ENCODE measurements around the gene LCN2. TPM values are rescaled to one million over a fixed set of nuclear protein-coding genes. Genes with fewer than 3 reads are reported as not detected.

Gene LCN2
- total and polyA plus RNA-seq, 7 experiments from 2014 or later: not detected

DNA sequence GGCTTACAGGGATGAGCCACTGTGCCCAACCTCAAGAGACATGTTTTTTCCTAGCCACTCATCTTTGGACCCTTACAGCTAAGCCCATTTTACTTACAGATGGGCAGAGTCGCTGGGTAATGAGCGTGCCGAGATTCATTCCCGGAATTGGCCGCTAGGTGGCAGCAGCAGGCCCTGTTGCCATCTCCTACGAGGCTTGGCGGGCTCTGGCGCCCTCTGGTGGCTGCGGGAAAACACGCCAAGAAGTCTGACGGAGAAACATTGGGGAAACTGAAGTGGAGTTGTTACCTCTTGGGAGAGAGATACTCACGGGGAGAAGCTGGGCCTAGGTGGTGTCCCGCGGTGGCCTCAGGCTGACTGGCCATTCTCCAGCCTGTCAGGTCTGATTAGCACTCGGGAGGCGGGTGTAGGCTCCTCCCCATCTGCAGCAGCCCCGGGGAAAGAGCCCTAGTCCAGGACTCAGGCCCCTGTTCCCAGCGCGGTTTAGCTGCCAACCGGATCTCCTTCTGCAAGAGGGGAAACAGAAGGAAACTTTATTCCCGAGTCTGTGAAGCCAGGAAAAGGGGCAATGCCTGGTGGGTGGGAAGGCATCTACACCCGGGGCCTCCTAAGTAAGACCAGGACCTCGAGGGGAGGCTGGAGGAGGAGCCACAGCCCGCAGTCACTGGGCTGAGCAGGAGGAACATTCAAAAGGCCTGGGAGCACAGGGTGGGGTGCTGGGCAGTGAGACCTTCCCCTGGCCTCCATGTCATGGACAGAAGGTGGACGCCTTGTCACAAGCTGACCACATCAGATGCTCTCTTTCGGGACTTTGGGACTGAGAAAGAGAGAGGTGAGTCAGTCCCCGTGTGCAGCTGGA is 31.4 kb upstream of the LCN2 start:
- no peaks in the 10 kb centered on the region for H3K27me3 ChIP-seq (ENCODE audit: control insufficient read depth in 2 of 2, insufficient read depth in 2 of 2, low read length in 2 of 2)
- no peak overlapping the region for H3K4me3 ChIP-seq (ENCODE audit: low read length)
- ChIA-PET CTCF (interaction anchor here (0.5 to 1.8 kb wide), 15 partner anchors 11 to 1368 kb away, joined by 3 to 13 read pairs (median 3); no protein-coding TSS in a partner anchor), POLR2A (interaction anchor here (0.7 to 1.7 kb wide), 6 partner anchors 11 to 1205 kb away, joined by 3 to 5 read pairs (median 3); partner anchors contain the start of gene BBLN)
- H3K9me3 ChIP-seq (ENCODE audit: control insufficient read depth in 2 of 3, low read length in 3 of 3): no peaks in the 10 kb centered on the region
- Mint-ChIP-seq H3K4me1 (peaks cover 6 to 13% (median 7%) of the 10 kb centered on the region in 7 donors), H3K4me3 (peak overlapping the region in 4 of 10 donors; percentile 3 to 59 (median 36)), H3K27ac (peak overlapping the region in 8 of 9 donors; percentile 11 to 88 (median 60)), H3K27me3 (no peaks in the 10 kb centered on the region), H3K9me3 (peaks cover 0 to 3% (median 0%) of the 10 kb centered on the region in 11 donors), H3K36me3 (peaks cover 0 to 6% (median 6%) of the 10 kb centered on the region in 5 donors)
- peaks cover 0 to 57% (median 4%) of the 10 kb centered on the region in 3 experiments for H3K36me3 ChIP-seq (ENCODE audit: control insufficient read depth in 2 of 3, insufficient read depth in 3 of 3, low read length in 3 of 3)
- intact Hi-C loops (cut with micrococcal nuclease): loop anchor here (1.0 to 5.0 kb wide), 8 partner anchors 10 to 383 kb away; partner anchors contain the start of gene TOR2A (in 1 of the 2)
- no peak overlapping the region for H3K27ac ChIP-seq (ENCODE audit: low read depth, low read length)
- DNase-seq (peak; percentile 82 to 99 (median 92)), ATAC-seq (peak; percentile 97)
- H3K4me1 ChIP-seq (ENCODE audit: control insufficient read depth in 2 of 2, insufficient read depth in 2 of 2, low read length in 2 of 2): peaks cover 0 to 7% of the 10 kb centered on the region in 2 donors

DNA sequence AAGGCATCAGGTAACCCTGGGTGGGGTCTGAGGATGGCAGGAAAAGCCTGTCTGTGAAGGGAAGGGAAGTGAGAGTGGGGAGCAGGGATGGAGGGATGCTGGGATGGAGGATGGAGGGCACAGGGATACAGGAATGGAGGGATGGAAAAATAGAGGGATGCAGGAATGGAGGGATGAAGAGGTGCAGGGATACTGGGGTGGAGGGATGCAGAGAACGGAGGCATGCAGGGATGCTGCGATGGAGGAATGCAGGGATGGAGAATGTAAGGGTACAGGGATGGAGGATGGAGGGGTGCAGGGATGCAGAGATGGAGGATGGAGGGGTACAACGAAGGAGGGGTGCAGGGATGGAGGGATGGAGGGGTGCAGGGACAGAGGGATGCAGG is 30.8 kb upstream of the LCN2 start:
- peaks cover 6 to 13% (median 7%) of the 10 kb centered on the region in 7 donors for H3K4me1 Mint-ChIP-seq
- Histone ChIP-seq H3K4me1 (ENCODE audit: control insufficient read depth in 2 of 2, insufficient read depth in 2 of 2, low read length in 2 of 2) (peaks cover 0 to 7% of the 10 kb centered on the region in 2 donors), H3K27me3 (ENCODE audit: control insufficient read depth in 2 of 2, insufficient read depth in 2 of 2, low read length in 2 of 2) (no peaks in the 10 kb centered on the region), H3K4me3 (ENCODE audit: low read length) (no peak overlapping the region), H3K9me3 (ENCODE audit: control insufficient read depth in 2 of 3, low read length in 3 of 3) (no peaks in the 10 kb centered on the region), H3K27ac (ENCODE audit: low read depth, low read length) (no peak overlapping the region), H3K36me3 (ENCODE audit: control insufficient read depth in 2 of 3, insufficient read depth in 3 of 3, low read length in 3 of 3) (peaks cover 0 to 58% (median 4%) of the 10 kb centered on the region in 3 experiments)
- H3K9me3 Mint-ChIP-seq: peaks cover 0 to 3% (median 0%) of the 10 kb centered on the region in 11 donors
- intact Hi-C loops (cut with micrococcal nuclease): loop anchor here in 1 of 2 donors (5.0 kb wide), 2 partner anchors 39 to 81 kb away; no protein-coding TSS in a partner anchor
- no peak overlapping the region for H3K27ac Mint-ChIP-seq
- ChIA-PET POLR2A (interaction anchor here (0.7 to 1.7 kb wide), 4 partner anchors 29 to 212 kb away, joined by 3 to 5 read pairs (median 4); partner anchors contain the start of gene BBLN), CTCF (interaction anchor here (0.6 to 1.8 kb wide), 6 partner anchors 10 to 621 kb away, joined by 3 to 13 read pairs (median 4); no protein-coding TSS in a partner anchor)
- DNase-seq (peak in 1 of 9 donors; percentile 5), ATAC-seq (no peak)
- H3K27me3 Mint-ChIP-seq: no peaks in the 10 kb centered on the region
- H3K4me3 Mint-ChIP-seq: no peak overlapping the region
- peaks cover 0 to 3% (median 3%) of the 10 kb centered on the region in 5 donors for H3K36me3 Mint-ChIP-seq

- no peak for DNase-seq
- Histone ChIP-seq H3K27ac (ENCODE audit: low read depth, low read length) (no peak overlapping the region), H3K4me1 (ENCODE audit: control insufficient read depth in 2 of 2, insufficient read depth in 2 of 2, low read length in 2 of 2) (peaks cover 0 to 7% of the 10 kb centered on the region in 2 donors), H3K9me3 (ENCODE audit: control insufficient read depth in 2 of 3, low read length in 3 of 3) (no peaks in the 10 kb centered on the region), H3K27me3 (ENCODE audit: control insufficient read depth in 2 of 2, insufficient read depth in 2 of 2, low read length in 2 of 2) (no peaks in the 10 kb centered on the region), H3K4me3 (ENCODE audit: low read length) (no peak overlapping the region), H3K36me3 (ENCODE audit: control insufficient read depth in 2 of 3, insufficient read depth in 3 of 3, low read length in 3 of 3) (peaks cover 0 to 58% (median 3%) of the 10 kb centered on the region in 3 experiments)
- H3K4me1 Mint-ChIP-seq: peaks cover 6 to 14% (median 7%) of the 10 kb centered on the region in 7 donors
- CTCF ChIA-PET: interaction anchor here (0.6 to 1.1 kb wide), 3 partner anchors 10 to 119 kb away, joined by 3 to 4 read pairs (median 4); no protein-coding TSS in a partner anchor
- ATAC-seq: no peak
- H3K36me3 Mint-ChIP-seq: peaks cover 0 to 4% (median 0%) of the 10 kb centered on the region in 5 donors
- H3K4me3 Mint-ChIP-seq: no peak overlapping the region
- H3K27ac Mint-ChIP-seq: no peak overlapping the region
- intact Hi-C loops (cut with micrococcal nuclease): loop anchor here in 1 of 2 donors (5.0 kb wide), 2 partner anchors 38 to 82 kb away; no protein-coding TSS in a partner anchor
- no peaks in the 10 kb centered on the region for H3K27me3 Mint-ChIP-seq
- POLR2A ChIA-PET: interaction anchor here (0.6 kb wide), 1 partner anchor 9 kb away, joined by 3 read pairs; no protein-coding TSS in a partner anchor
- H3K9me3 Mint-ChIP-seq: peaks cover 0 to 3% (median 0%) of the 10 kb centered on the region in 11 donors
These were observed 30.1 kb upstream of the LCN2 start for GRCh38 chr9:128118971-128119665.

DNA sequence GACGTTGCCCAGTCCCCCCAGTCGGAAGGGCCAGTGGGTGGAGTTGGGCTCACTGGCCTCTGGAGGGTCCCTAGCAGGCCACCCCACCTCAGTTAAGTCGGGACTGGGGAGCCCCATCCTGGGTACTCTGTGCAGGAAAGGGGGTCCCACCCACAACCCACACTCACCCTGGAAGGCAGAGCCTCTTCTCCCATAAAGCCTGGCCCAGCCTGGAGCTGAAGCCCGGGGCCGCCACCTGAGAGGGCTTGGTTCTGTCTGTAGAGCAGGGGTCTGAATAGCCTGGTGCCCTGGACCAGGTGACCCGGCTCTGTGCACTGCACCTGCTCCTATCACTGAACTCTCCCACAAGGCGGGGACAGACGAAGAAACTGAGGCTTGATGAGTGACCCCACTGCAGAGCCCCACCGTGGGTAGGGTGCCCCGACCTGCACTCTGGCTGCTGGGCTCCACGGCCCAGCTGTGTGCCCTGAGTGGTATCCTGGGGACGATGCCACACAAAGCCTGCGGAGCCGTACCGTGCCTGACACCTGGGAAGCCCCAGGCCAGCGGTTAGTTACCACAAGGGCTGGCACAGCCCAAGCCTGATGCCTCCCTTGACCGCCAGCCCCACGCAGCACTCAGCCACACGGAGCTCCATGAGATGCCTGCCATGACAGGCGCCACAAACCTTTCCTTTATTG is 29.1 kb upstream of the LCN2 start:
- ChIA-PET POLR2A (interaction anchor here (0.5 kb wide), 1 partner anchor 462 kb away, joined by 3 read pairs; no protein-coding TSS in a partner anchor), CTCF (interaction anchor here (0.6 to 1.1 kb wide), 3 partner anchors 9 to 120 kb away, joined by 3 to 4 read pairs (median 4); no protein-coding TSS in a partner anchor)
- Mint-ChIP-seq H3K27ac (no peak overlapping the region), H3K4me3 (no peak overlapping the region), H3K4me1 (peaks cover 11 to 21% (median 12%) of the 10 kb centered on the region in 7 donors), H3K27me3 (no peaks in the 10 kb centered on the region), H3K36me3 (peaks cover 0 to 4% (median 0%) of the 10 kb centered on the region in 5 donors), H3K9me3 (peaks cover 0 to 3% (median 0%) of the 10 kb centered on the region in 11 donors)
- Histone ChIP-seq H3K4me1 (ENCODE audit: control insufficient read depth in 2 of 2, insufficient read depth in 2 of 2, low read length in 2 of 2) (peaks cover 3 to 7% of the 10 kb centered on the region in 2 donors), H3K4me3 (ENCODE audit: low read length) (no peak overlapping the region), H3K27ac (ENCODE audit: low read depth, low read length) (no peak overlapping the region), H3K36me3 (ENCODE audit: control insufficient read depth in 2 of 3, insufficient read depth in 3 of 3, low read length in 3 of 3) (peaks cover 0 to 58% (median 0%) of the 10 kb centered on the region in 3 experiments), H3K9me3 (ENCODE audit: control insufficient read depth in 2 of 3, low read length in 3 of 3) (no peaks in the 10 kb centered on the region), H3K27me3 (ENCODE audit: control insufficient read depth in 2 of 2, insufficient read depth in 2 of 2, low read length in 2 of 2) (no peaks in the 10 kb centered on the region)
- intact Hi-C loops (cut with micrococcal nuclease): loop anchor here in 1 of 2 donors (10.0 kb wide), 1 partner anchor 345 kb away; the partner anchor contains the start of gene SH2D3C
- ATAC-seq: no peak
- DNase-seq: peak in 1 of 9 donors; percentile 7

- Histone ChIP-seq H3K9me3 (ENCODE audit: control insufficient read depth in 2 of 3, low read length in 3 of 3) (no peaks in the 10 kb centered on the region), H3K4me3 (ENCODE audit: low read length) (no peak overlapping the region), H3K36me3 (ENCODE audit: control insufficient read depth in 2 of 3, insufficient read depth in 3 of 3, low read length in 3 of 3) (peaks cover 0 to 53% (median 0%) of the 10 kb centered on the region in 3 experiments), H3K27me3 (ENCODE audit: control insufficient read depth in 2 of 2, insufficient read depth in 2 of 2, low read length in 2 of 2) (no peaks in the 10 kb centered on the region), H3K4me1 (ENCODE audit: control insufficient read depth in 2 of 2, insufficient read depth in 2 of 2, low read length in 2 of 2) (peaks cover 10% of the 10 kb centered on the region in 2 donors), H3K27ac (ENCODE audit: low read depth, low read length) (no peak overlapping the region)
- intact Hi-C loops (cut with micrococcal nuclease): loop anchor here in 1 of 2 donors (10.0 kb wide), 1 partner anchor 346 kb away; the partner anchor contains the start of gene SH2D3C
- Mint-ChIP-seq H3K27ac (no peak overlapping the region), H3K9me3 (peaks cover 0 to 3% (median 0%) of the 10 kb centered on the region in 11 donors), H3K4me3 (no peak overlapping the region), H3K27me3 (no peaks in the 10 kb centered on the region), H3K36me3 (peaks cover 0 to 4% (median 0%) of the 10 kb centered on the region in 5 donors), H3K4me1 (peaks cover 18 to 28% (median 19%) of the 10 kb centered on the region in 7 donors)
- POLR2A ChIA-PET: interaction anchor here (0.5 kb wide), 1 partner anchor 461 kb away, joined by 3 read pairs; no protein-coding TSS in a partner anchor
- CTCF ChIA-PET: interaction anchor here (1.1 kb wide), 1 partner anchor 8 kb away, joined by 4 read pairs; no protein-coding TSS in a partner anchor
- ATAC-seq: no peak
- DNase-seq: no peak
These were observed 28.4 kb upstream of the LCN2 start for GRCh38 chr9:128120741-128121465.

Measured in naive thymus-derived CD4-positive, alpha-beta T cell (primary cell).